Islet of Langerhans (tissue), 1 donor: ENCODE results near the gene SCN8A.

Experiments
- FAIRE-seq: peaks from one replicate; lab custom pipeline; 2011; peaks lifted over from hg19 to GRCh38; lab: Jason Lieb, UNC

SCN8A gene

DNA sequence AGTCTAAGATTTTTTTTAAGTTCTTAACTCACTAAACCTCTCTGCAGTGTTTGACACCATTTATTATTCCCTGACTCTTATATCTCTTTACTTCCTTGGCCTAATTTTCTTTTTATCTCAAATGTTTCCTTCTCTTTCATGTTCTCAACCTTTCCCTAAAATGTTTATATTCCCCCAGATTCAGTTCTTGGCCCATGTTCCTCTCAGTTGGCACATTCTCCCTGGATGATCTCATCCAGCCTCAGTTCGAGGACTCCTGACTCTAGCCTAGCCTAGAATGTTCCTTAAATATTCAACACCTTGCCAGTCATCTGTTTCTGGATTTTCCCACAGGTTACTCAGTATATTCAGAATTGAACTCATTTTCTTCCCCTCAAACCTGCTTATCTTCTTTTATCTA lies 81.3 kb downstream of the SCN8A start:
- no peak for FAIRE-seq

DNA sequence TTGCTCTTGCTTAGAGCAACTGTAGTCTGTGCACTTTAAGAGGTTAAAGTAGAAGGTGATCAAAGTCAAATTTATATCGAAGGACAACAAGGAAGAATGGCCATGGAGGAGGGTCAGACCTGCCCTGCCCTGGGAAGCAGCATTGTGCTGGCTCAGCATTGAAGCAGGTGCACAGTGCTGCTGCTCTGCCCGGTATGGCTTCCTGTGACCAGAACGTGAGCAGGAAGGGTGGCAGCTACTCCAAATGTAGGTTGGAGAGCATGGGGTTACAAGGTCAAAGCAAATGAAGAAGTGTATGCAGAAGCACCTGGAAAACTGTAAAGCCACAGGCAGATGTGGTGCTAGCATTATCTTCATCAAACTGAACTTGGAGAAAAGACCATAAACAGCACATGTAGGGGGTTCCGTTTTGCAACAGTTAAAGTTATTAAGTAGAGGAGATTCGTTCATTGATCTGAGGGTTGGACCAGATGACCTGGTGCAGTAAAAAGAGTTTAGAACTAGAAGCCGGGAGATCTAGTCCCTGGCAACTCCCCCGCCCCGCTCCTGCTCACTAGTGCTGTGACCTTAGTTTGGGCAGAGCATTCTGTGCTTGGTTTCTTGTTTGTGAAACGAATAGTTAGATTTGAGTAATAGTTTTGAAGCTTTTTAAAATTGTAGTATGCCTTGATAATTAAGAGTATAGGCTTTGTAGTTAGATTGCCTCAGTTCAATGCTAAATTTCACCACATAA lies 84.2 kb downstream of the SCN8A start:
- no peak for FAIRE-seq

DNA sequence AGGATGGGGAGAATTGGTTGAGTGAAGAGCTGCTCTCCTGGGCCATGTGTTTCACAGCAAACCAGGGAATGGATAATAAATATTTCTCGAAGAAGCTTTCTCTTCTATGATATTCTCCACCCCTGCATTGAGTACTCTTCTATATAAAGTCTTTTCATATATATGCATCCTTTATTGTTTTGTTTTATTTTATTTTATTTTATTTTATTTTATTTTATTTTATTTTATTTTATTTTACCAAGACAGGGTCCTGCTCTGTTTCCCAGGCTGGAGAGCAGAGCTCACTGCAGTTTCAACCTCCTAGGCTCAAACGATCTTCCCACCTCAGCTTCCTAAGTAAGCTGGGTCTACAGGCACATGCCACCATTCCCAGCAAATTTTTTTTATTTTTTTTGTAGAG lies 85.8 kb downstream of the SCN8A start:
- no peak for FAIRE-seq

DNA sequence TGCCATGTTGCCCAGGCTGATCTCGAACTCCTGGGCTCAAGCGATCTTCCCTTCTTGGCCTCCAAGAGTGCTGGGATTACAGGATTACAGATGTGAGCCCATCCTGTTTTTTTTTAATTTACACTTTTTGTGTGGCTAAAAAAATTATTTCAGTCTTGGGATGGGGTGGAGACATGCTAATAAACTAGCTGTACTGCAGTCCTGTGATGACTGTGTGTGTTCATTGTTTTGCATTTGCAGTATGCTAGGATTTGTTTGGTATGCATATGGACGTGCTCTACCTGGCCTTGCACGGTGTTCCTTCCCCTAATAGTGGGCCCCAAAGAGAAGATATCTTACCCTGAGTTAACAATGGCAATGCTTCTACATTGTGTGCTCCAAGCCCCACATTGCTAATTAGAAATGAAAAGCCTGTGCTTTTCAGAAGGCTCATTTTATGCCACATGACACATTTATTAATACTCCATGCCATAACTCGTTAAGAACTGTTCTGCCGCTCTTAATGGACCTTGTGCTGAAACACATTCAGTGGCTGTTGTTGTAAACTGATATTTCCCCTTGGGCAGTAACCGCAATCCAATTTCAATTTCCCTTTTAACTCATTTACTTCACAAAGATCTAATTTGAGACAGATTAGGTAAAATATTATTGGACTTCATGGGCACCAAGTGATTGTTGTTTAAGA lies 86.4 kb downstream of the SCN8A start:
- peak; percentile 5 for FAIRE-seq

DNA sequence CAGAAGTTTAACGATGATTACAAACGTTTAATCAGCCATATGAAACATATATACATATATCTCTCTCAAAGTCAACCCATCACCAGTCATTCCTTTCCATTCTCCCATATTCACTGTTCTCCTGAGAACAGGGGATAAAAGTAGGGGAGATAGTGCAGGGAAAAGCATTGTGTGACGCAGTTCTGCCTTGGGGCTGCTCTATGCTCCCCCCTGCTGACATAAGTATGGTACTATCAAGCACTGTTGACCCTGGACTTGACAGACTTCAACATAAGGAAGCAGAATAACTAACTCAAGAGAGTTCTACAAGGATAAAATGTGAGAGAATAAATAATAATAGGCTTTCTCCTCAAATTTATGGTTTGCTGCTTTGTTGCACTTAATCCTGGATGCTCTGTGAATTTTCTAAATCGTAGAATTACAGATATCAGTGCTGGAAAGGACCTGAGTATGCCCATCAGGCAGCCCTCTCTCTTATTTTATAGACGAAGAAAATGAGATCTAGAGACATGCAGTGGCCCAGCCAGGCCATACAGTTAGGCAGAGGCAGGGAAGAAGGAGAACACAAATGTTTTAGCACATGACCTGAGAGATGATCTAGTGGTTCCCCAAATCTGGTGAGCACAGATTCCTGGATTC lies 87.2 kb downstream of the SCN8A start:
- FAIRE-seq = peak; percentile 78

DNA sequence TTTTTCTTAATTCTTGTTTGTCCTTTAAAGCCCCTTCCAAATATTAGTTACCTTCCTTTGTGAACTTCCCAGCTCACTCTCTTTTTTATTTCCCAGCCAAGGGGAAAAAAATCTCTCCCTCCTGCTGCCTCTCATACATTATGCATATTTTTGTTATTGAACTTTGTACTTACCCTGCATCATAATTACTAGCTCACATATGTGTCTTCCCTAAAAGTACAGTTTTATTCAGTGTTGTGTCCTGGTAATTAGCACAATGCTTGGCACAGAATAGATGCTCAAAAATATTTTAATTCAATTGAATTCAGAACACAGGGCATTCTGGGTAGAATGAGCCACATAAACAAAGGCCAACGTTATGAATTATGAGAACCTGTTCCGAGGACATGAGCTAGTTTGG lies 91.9 kb downstream of the SCN8A start:
- no peak for FAIRE-seq

DNA sequence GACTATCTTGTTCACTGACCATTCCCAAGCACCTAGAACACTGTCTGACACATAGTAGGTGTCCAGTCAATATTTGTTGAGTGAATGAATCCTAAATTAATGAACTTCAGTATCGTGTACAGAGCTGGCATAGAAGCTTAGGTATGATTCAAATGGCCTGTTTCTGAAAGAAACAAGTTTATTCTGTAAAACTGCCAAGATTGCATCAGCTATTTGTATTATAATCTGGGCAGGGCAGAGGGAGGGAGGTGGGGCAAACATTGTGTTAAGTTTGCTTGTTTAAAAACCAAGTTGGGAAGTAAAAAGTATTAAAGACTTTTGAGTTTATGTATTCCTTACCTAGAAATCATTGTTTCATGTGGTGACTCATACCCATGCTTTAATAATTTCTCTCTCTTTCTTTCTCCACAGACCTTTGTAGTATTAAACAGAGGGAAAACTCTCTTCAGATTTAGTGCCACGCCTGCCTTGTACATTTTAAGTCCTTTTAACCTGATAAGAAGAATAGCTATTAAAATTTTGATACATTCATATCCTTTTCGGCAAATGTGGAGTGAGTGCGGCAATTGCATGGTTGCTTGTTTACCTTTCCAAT lies 92.8 kb downstream of the SCN8A start:
- peak; percentile 93 for FAIRE-seq

DNA sequence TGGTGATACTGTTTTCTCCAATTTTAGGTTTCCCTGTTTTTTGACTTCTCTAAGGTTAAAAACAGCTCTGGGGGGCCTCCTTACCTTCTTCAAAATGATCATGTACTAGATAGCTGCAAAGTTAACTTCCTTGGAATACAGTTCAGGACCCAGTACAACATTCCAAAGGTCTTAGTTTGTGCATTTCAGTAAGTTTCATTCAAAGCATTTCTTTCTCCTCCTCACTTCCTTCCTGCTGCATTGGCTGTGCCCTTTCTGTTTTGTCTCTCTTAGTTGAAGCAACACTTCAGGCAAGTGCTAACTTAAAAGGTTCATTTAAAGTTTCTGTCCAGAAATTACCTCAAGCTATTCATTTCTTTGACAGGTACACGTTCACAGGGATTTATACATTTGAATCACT lies 95.7 kb downstream of the SCN8A start:
- FAIRE-seq = no peak

DNA sequence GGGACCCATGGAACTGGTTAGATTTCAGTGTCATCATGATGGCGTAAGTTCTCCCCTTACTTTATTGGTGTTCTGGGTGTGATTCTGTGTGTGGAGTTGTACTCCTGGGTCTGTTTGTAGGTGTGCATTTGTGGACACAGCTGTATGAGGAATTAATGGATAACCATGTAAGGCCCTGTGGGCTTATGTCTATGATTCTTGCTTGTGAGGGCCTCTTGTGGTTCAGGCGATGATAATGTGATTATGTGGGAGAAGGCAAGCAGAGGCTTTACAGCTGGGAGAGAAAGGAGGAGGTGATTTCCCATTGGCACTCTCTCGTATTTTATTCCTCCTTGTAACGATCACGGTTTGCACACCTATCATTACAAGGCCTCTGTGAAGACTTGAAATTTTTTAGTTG lies 96.1 kb downstream of the SCN8A start:
- no peak for FAIRE-seq

DNA sequence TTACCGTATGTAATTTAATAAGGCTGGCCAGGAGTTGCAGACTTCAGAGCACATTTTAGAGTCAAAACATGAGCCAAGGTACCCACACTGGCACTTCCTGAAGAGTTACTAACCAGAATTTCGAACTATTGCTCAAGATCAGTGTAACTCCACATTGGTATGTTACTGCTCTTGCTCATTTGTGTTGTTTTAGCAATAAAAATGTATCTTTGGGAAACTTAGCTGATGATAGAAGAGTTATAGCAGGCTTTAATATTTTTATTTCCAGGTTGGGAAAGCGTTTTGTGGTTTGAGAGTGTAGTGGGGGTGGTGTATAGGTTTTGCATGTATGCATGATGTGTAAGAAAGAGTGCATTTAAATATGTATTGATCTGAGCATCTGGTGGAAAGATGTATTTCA lies 96.6 kb downstream of the SCN8A start:
- FAIRE-seq = no peak

DNA sequence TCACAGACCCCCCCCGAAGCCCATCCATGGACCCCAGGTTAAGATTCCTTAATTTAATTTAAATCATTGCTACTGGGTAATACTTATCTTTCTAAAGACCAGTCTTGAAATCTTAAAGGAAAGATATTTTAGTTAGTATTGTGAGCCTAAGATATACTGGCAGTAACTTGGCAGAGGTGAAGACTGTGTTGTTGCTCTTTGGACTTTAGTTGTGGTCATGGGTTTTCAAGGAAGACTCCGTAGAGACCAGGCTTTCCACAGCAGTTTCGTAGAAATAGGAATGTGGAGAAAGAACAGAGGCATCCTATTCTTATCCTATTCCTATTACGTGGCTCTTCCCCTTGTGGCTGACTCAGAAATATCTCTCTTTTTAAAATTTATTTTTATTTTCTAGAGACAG lies 99.0 kb downstream of the SCN8A start:
- no peak for FAIRE-seq

DNA sequence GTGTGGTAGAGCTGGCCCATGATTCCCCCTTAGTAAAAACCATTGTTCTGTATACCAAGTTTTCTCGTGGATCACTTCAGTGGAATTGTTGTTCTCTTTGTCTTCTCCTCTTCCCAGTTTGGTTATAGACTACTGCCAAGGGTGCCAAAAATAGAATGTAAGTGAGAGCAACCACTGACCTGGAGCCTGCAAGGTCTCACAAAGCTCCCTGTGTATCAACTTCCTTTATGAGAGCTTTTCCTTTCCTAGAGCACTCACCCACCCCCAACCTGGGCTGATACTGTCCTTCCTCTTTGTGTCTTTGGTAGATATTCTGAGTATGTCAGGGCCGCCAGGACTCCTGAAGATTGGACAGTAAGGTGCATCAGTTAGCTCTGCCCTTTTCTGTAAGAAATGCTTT lies 101.0 kb downstream of the SCN8A start:
- no peak for FAIRE-seq

DNA sequence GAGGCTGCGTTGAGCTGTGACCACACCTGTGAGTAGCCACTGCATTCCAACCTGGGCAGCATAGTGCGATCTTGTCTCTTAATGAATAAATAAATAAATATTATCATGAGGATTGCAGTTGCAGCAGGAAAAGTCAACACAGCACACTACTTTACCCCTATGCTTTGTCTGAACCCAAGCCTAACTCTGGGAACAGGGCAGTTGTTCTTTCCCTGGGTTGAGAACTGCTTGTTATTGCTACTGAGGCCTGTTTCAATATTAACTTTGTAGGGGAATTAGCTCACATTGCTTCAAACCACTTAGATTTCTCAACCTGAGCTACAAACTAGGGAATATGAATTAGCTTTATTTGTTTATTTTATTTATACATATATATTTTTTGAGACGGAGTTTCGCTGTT lies 102.5 kb downstream of the SCN8A start:
- FAIRE-seq = no peak

DNA sequence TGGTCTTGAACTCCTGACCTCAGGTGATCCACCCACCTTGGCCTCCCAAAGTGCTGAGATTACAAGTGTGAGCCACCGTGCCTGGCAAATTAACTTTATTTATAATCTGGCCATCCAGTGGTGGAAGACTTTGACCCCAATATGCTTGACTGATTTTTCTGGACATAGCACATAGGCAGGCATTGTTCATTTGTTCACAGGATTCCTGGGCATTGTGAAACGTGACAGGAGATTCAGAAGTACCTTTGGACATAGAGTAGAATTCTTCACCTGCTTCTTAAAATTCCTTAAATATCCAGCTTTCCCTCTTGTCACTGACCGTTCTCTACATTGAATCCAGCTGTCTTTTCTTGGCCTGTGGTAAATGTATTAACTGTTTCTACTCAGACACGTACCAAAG lies 103.1 kb downstream of the SCN8A start:
- no peak for FAIRE-seq

DNA sequence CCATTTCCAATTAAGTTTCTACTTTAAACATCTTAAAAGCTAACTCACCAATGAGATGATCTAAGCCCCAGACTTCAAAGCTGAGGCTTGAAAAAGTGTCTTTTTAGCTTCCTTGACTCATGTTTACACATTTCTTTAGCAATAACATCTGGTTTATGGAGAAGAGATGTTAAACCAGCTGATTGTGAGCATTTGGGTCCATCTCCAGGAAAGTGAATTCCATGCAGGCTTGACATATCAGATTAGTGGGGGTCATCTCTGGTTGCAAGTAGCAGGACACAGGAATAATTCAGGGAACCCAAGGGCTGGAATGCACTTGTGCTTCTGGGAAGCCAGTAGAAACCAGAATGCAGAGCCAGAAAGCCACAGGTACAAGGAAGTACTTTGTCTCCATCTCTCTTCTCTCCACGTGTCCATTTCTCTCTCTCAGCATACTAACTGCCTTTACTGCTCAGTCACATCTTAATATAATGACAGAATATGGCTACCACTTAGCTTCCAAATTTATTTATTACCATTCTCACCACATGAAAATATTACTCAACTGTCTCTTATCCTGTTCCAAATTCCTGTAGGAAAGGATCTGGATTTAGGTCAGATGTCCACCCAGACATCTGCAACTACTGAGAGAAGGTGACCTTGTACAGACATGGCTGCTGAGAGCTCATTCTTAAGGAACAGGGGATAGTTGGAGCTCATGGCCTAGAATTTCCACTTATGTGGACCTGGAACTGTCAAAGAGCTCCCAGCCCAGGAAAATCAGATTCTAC lies 104.4 kb downstream of the SCN8A start:
- no peak for FAIRE-seq

DNA sequence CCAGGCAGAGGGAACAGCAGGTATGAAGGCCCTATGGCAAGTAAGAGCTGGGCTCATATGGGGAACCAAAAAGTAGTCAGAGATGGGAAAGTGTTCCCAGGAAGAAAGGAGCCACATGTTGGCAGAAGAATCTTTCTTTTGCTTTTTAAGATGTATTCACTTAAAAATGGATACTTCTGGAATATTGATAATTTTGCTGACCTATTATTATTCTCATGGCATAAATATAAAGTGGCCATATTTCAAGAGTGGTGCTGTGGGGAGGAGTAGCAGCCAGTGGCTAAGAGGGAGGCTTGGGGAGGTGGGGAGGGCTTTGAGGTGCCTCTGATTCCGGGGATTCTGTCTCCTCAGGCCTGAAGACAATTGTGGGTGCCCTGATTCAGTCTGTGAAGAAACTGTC lies 108.2 kb downstream of the SCN8A start:
- FAIRE-seq = no peak

DNA sequence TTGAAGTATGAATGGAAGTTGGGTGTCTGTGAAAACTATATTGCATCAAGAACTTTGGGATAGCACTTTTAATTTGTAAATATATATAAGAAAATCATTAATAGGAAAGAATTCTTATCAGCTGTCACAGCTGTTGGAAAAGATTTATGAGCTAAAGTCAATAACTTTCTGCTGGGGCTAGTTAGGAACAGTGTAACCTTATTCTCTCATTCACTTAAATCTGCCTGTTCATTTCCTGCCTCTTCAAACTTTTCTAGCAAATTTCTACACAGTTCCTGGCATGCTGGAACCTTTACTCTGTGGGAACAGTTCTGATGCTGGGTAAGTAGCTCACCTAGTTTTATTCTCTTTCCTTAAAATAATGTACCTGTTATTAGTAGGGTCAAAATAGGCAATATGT lies 109.9 kb downstream of the SCN8A start:
- no peak for FAIRE-seq

DNA sequence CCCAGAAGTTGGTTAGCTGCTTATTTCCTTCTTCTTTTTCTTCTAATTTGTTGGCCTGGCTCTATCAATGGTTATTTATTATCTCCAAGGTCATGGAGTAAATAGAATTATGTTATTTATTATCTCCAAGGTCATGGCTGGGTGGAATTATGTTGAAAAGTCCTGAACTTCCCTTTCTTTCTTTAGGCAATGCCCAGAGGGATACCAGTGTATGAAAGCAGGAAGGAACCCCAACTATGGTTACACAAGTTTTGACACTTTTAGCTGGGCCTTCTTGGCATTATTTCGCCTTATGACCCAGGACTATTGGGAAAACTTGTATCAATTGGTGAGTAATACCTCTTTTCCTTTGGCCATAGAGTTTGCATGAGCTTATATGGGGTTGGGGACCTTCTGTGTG lies 111.6 kb downstream of the SCN8A start:
- no peak for FAIRE-seq

DNA sequence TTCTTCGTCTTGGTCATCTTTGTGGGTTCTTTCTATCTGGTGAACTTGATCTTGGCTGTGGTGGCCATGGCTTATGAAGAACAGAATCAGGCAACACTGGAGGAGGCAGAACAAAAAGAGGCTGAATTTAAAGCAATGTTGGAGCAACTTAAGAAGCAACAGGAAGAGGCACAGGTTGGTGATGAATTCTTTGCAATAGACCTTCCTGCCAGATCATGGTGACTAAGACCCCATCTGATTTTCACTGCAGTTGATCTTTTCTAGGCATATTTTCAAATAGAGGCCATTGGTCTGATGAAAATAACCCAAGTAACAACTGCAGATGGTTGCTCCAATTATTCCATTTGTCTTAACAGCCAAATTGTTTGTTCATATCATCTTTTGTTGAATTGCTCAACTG lies 114.4 kb downstream of the SCN8A start:
- no peak for FAIRE-seq

DNA sequence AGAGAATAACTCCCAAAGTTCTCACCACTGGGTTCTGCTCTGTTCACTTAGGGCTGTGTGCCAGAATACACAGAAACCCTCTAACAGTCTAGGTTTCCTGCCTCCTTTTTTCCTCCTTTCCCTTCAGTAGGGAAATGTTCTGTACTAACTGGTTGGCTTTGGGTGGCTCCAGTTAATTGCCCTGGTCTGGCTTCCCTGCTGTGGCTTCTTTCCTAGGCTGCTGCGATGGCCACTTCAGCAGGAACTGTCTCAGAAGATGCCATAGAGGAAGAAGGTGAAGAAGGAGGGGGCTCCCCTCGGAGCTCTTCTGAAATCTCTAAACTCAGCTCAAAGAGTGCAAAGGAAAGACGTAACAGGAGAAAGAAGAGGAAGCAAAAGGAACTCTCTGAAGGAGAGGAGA lies 115.2 kb downstream of the SCN8A start:
- FAIRE-seq = no peak

DNA sequence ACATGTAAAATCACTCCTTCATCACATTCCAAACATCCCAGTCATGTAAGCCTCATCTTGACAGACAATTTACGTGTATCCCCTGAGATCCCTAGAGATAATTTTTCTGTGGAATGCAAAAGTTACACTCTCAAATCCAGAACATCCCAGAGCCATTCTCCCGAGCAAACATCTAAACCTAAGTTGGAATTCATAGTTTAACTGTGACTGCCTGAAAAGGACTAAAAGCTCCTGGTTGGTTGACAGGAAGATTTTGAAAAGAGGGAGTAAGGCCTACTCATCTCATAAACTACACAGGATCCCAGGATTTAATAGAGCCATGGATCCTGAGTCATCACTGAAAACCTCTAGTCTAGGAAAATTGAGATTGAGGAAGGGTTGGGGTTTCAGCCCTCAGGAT lies 123.6 kb downstream of the SCN8A start:
- FAIRE-seq = no peak

DNA sequence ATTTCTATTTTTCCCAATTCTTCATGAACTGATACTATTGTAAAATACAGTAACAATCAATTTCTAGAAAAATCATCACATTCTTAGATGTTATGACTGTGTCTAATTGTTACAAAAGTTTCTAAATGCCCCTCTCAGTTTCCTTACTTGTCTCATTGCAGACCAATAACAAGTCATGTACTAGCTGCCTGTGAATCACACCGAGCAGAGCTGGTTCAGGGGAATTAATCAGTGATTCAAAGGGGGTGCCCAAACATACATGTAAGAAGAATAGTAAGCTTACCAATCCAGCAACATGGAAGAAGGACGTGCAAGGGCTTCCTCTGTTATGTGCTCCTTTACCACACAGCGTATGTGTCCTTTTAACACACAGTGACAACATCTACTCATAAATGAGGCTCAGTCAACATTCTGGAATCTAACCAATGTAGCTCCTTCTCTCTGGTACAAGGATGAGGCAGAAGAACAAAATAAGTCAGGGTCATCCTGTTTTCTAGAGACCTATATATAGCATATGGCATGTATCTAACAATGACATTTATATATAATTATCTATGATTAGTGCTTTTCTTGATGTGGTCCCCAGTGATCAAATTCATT lies 126.4 kb downstream of the SCN8A start:
- FAIRE-seq = no peak
